H1 (cell line): ENCODE measurements around the gene PARD6B. TPM values are rescaled to one million over a fixed set of nuclear protein-coding genes. Genes with fewer than 3 reads are reported as not detected.

ENCODE experiments used
- CTCF ChIA-PET: fragments of 300-600 bp; sonication (Branson Sonifier 250); formaldehyde crosslinking; loops from one replicate; lab custom pipeline; 2021; ENCODE audit not compliant: partially characterized antibody; lab: Charles Lee
- POLR2A ChIA-PET: fragments of 300-600 bp; sonication (Branson Sonifier 250); formaldehyde crosslinking; loops from one replicate; lab custom pipeline; 2021; ENCODE audit warnings: inconsistent platforms; ENCODE audit not compliant: partially characterized antibody; lab: Charles Lee
- DNase-seq, 2 experiments: peaks; one replicate each; pipeline versions ENCODE4 v3.0.0 to v3.0.0-alpha.2; 2010 to 2022; ENCODE audit warnings: low spot score in 2 of 2, low read depth in 1 of 2, mixed read lengths in 1 of 2
- FAIRE-seq: peaks from 2 replicates; lab custom pipeline; 2011; peaks lifted over from hg19 to GRCh38; lab: Jason Lieb, UNC
- H2AFZ ChIP-seq: 2 replicates; pipeline ENCODE4 v1.8.1; 2012; ENCODE audit warnings: low read length, inconsistent platforms
- H2AK5ac ChIP-seq: 2 replicates; pipeline ENCODE4 v1.6.1; 2013; ENCODE audit warnings: low read depth, low read length
- H2BK120ac ChIP-seq: replicated peaks from 2 replicates; pipeline ENCODE3; 2013; ENCODE audit warnings: low read depth, low read length, inconsistent platforms
- H2BK12ac ChIP-seq: 2 replicates; pipeline ENCODE4 v1.6.1; 2013; ENCODE audit warnings: low read depth, low read length
- H2BK15ac ChIP-seq: 2 replicates; pipeline ENCODE4 v1.6.1; 2013; ENCODE audit warnings: low read length
- H2BK20ac ChIP-seq: 2 replicates; pipeline ENCODE4 v1.6.1; 2013; ENCODE audit warnings: low read length
- H2BK5ac ChIP-seq: 2 replicates; pipeline ENCODE4 v1.6.1; 2013; ENCODE audit warnings: low read depth, low read length
- H3K14ac ChIP-seq: 2 replicates; pipeline ENCODE4 v1.6.1; 2013; ENCODE audit warnings: inconsistent platforms; ENCODE audit not compliant: insufficient read length
- H3K18ac ChIP-seq: 2 replicates; pipeline ENCODE4 v1.6.1; 2013; ENCODE audit warnings: low read length; ENCODE audit errors: extremely low read depth
- H3K23ac ChIP-seq: 2 replicates; pipeline ENCODE4 v1.6.1; 2013; ENCODE audit warnings: inconsistent platforms; ENCODE audit not compliant: insufficient read length
- H3K23me2 ChIP-seq: 2 replicates; pipeline ENCODE4 v1.6.1; 2013; ENCODE audit warnings: low read depth, low read length
- H3K27ac ChIP-seq: 2 replicates; pipeline ENCODE4 v1.6.1; 2011; ENCODE audit warnings: low read depth, low read length, inconsistent platforms
- H3K27me3 ChIP-seq, 4 experiments: replicated peaks in 1 of 4; 1 replicate in 1 of 4; 2 replicates in 3 of 4; pipeline versions ENCODE4 v1.6.1 to v1.8.1; 2011 to 2013; ENCODE audit warnings: low read length in 3 of 4, mild to moderate bottlenecking in 3 of 4, inconsistent platforms in 2 of 4, mixed read lengths in 2 of 4, moderate library complexity in 1 of 4; ENCODE audit not compliant: control insufficient read depth in 3 of 4, insufficient read depth in 3 of 4; ENCODE audit errors: extremely low read depth in 1 of 4
- H3K36me3 ChIP-seq, 4 experiments: 2 replicates each; pipeline versions ENCODE4 v1.6.1 to v1.8.1; 2011 to 2013; ENCODE audit warnings: mild to moderate bottlenecking in 4 of 4, low read length in 3 of 4, moderate library complexity in 2 of 4, control low read depth in 1 of 4, inconsistent platforms in 1 of 4; ENCODE audit not compliant: insufficient read depth in 4 of 4, control insufficient read depth in 2 of 4
- H3K4ac ChIP-seq: replicated peaks from 2 replicates; pipeline ENCODE3; 2013; ENCODE audit warnings: low read length, low read depth, mixed read lengths, inconsistent platforms; ENCODE audit not compliant: insufficient read length
- H3K4me1 ChIP-seq, 4 experiments: replicated peaks in 1 of 4; 1 replicate in 1 of 4; 2 replicates in 3 of 4; pipeline versions ENCODE4 v1.6.1 to v1.8.1; 2011 to 2013; ENCODE audit warnings: low read length in 3 of 4, inconsistent platforms in 2 of 4, mixed read lengths in 1 of 4; ENCODE audit not compliant: insufficient read depth in 4 of 4, control insufficient read depth in 3 of 4
- H3K4me2 ChIP-seq, 2 experiments: 2 replicates each; pipeline versions ENCODE4 v1.6.1 to v1.8.1; 2011 to 2013; ENCODE audit warnings: low read depth in 2 of 2, low read length in 2 of 2, control low read depth in 1 of 2, inconsistent platforms in 1 of 2, mild to moderate bottlenecking in 1 of 2; ENCODE audit not compliant: insufficient read depth in 1 of 2
- H3K4me3 ChIP-seq, 4 experiments: fragments of 200-600, 300-600 bp in 1 of 4; sonication (generic), shearing (Covaris generic), sonication (Bioruptor Twin) in 1 of 4; 2 replicates each; pipeline versions ENCODE4 v1.5.1 to v1.8.1; 2011 to 2016; ENCODE audit warnings: low read length in 4 of 4, low read depth in 3 of 4, control low read depth in 2 of 4, inconsistent platforms in 2 of 4, mild to moderate bottlenecking in 2 of 4, mixed read lengths in 1 of 4, moderate library complexity in 1 of 4; ENCODE audit not compliant: insufficient read depth in 2 of 4; ENCODE audit errors: extremely low read depth in 1 of 4
- H3K56ac ChIP-seq: replicated peaks from 2 replicates; pipeline ENCODE3; 2013; ENCODE audit warnings: low read depth, mild to moderate bottlenecking, mixed read lengths, low read length, inconsistent platforms; ENCODE audit not compliant: insufficient read length
- H3K79me1 ChIP-seq: 2 replicates; pipeline ENCODE4 v1.6.1; 2013; ENCODE audit warnings: low read depth, low read length, control low read depth
- H3K79me2 ChIP-seq, 2 experiments: 2 replicates each; pipeline versions ENCODE4 v1.6.1 to v1.8.1; 2012 to 2013; ENCODE audit warnings: low read length in 2 of 2, mild to moderate bottlenecking in 2 of 2, inconsistent platforms in 1 of 2; ENCODE audit not compliant: insufficient read depth in 2 of 2, control insufficient read depth in 1 of 2
- H3K9ac ChIP-seq, 4 experiments: replicated peaks in 1 of 4; 1 replicate in 1 of 4; 2 replicates in 3 of 4; pipeline versions ENCODE4 v1.6.1 to v1.8.1; 2011 to 2013; ENCODE audit warnings: low read depth in 3 of 4, low read length in 3 of 4, control low read depth in 2 of 4, mild to moderate bottlenecking in 2 of 4, moderate library complexity in 2 of 4, inconsistent platforms in 1 of 4; ENCODE audit errors: extremely low read depth in 1 of 4
- H3K9me3 ChIP-seq, 2 experiments: 2 replicates each; pipeline versions ENCODE4 v1.6.1 to v1.8.1; 2012 to 2013; ENCODE audit warnings: mild to moderate bottlenecking in 2 of 2, moderate library complexity in 2 of 2, control low read depth in 1 of 2, inconsistent platforms in 1 of 2, low read depth in 1 of 2, low read length in 1 of 2, mixed read lengths in 1 of 2; ENCODE audit not compliant: insufficient read depth in 2 of 2
- H4K20me1 ChIP-seq, 2 experiments: replicated peaks in 1 of 2; 2 replicates each; pipeline versions ENCODE3 to v1.8.1; 2011 to 2013; ENCODE audit warnings: inconsistent platforms in 2 of 2, low read length in 2 of 2, mild to moderate bottlenecking in 1 of 2; ENCODE audit not compliant: insufficient read depth in 2 of 2, control insufficient read depth in 1 of 2
- H4K5ac ChIP-seq: 2 replicates; pipeline ENCODE4 v1.6.1; 2013; ENCODE audit warnings: low read length, low read depth, mixed read lengths, inconsistent platforms; ENCODE audit not compliant: insufficient read length
- H4K8ac ChIP-seq: 2 replicates; pipeline ENCODE4 v1.8.0; 2013; ENCODE audit warnings: mild to moderate bottlenecking, moderate library complexity, low read length, inconsistent platforms; ENCODE audit not compliant: insufficient read depth; ENCODE audit errors: extremely low read depth
- H4K91ac ChIP-seq: replicated peaks from 2 replicates; pipeline ENCODE3; 2013; ENCODE audit warnings: low read length, mixed read lengths, inconsistent platforms; ENCODE audit not compliant: insufficient read length
- CHD1 ChIP-seq: IDR thresholded peaks from 2 replicates; pipeline ENCODE4 v1.6.1; 2012; ENCODE audit warnings: low read depth, low read length, improper control_type of control experiment
- HDAC6 ChIP-seq: IDR thresholded peaks from one replicate; pipeline ENCODE4 v1.7.1; 2012; ENCODE audit warnings: low read depth, mild to moderate bottlenecking, inconsistent platforms, low read length, moderate library complexity
- RFX5 ChIP-seq: IDR thresholded peaks from 2 replicates; pipeline ENCODE4 v1.6.1; 2011; ENCODE audit warnings: low read depth, low read length, improper control_type of control experiment, borderline replicate concordance
- SP1 ChIP-seq: IDR thresholded peaks from 2 replicates; pipeline ENCODE4 v1.6.1; 2011; ENCODE audit warnings: low read depth, low read length
- TAF1 ChIP-seq: IDR thresholded peaks from 2 replicates; pipeline ENCODE4 v1.6.1; 2011; ENCODE audit warnings: mild to moderate bottlenecking, low read depth, low read length
- YY1 ChIP-seq: IDR thresholded peaks from 2 replicates; pipeline ENCODE4 v1.6.1; 2011; ENCODE audit warnings: low read depth, mild to moderate bottlenecking, low read length
- WGBS, 2 experiments: shearing (Covaris generic) in 1 of 2; methylation state at CpG; one replicate each; pipeline versions ENCODE4 v1.1.6 to v1.1.7; 2013 to 2015; ENCODE audit warnings: low lambda C conversion rate in 2 of 2, mixed read lengths in 2 of 2, inconsistent platforms in 1 of 2, low coverage in 1 of 2, missing lambda C conversion rate in 1 of 2; ENCODE audit not compliant: insufficient replicate concordance in 2 of 2, insufficient coverage in 1 of 2, insufficient read length in 1 of 2; ENCODE audit errors: extremely low coverage in 1 of 2, missing lambda C conversion rate in 1 of 2; 5-methylcytosine and 5-hydroxymethylcytosine counted together
- polyA plus RNA-seq, 7 experiments: library from polyadenylated mRNA; depleted of rRNA in 3 of 7; stranded (reverse) in 5 of 7; unstranded in 2 of 7; fragments of >200 nt in 5 of 7; fragments of 200-250 nt in 2 of 7; gene quantifications; 1 replicate in 5 of 7; 2 replicates in 1 of 7; 4 replicates in 1 of 7; pipeline versions ENCODE4 v1.2.1 to v1.2.3, GENCODE V29; 2011 to 2013; ENCODE audit warnings: missing spikeins in 2 of 7, mixed read lengths in 2 of 7
- total RNA-seq: library from RNA; stranded (reverse); fragmentation: NEBNext Ultra II Directional; extraction: Animal tissue kit (Norgen Biotek cat#: 25700); gene quantifications from 2 replicates; pipeline ENCODE4 v1.2.1, GENCODE V29; 2021

The PARD6B gene
- total and polyA plus RNA-seq, 2 of the 8 experiments (the other 6 are each of a cell fraction or from before 2014, with no cell fraction given): 5.2 to 34.1 TPM

- Histone ChIP-seq H3K27ac (no peak overlapping the region), H3K4me1 (peaks cover 2 to 5% (median 4%) of the 10 kb centered on the region in 4 experiments; a peak in 4 of 7 replicates)
- TF ChIP-seq SP1: no peak
- no peak for TF ChIP-seq HDAC6
- TF ChIP-seq TAF1: no peak
- TF ChIP-seq RFX5: no peak
- no peak for TF ChIP-seq YY1
- no peak for TF ChIP-seq CHD1
These were observed 30.7 kb downstream of the PARD6B start for GRCh38 chr20:50762045-50762422.

More at GRCh38 chr20:50762045-50762422, 30.7 kb downstream of the PARD6B start:
- no peak overlapping the region for H3K14ac ChIP-seq
- H2AFZ ChIP-seq: no peak overlapping the region
- no peaks in the 10 kb centered on the region for H4K20me1 ChIP-seq
- H3K4me2 ChIP-seq: no peak overlapping the region
- no peak overlapping the region for H2AK5ac ChIP-seq
- no peak overlapping the region for H3K4ac ChIP-seq
- FAIRE-seq: no peak
- H2BK15ac ChIP-seq: no peak overlapping the region
- H3K9ac ChIP-seq: no peak overlapping the region
- no peaks in the 10 kb centered on the region for H3K79me1 ChIP-seq
- H3K23ac ChIP-seq: no peak overlapping the region
- H2BK120ac ChIP-seq: no peak overlapping the region
- no peak overlapping the region for H3K4me3 ChIP-seq
- ChIA-PET POLR2A (no interaction called here), CTCF (interaction anchor here (1.2 kb wide), 1 partner anchor 13 kb away, joined by 7 read pairs; no protein-coding TSS in a partner anchor)
- no peak overlapping the region for H3K18ac ChIP-seq
- H2BK12ac ChIP-seq: no peak overlapping the region
- no peaks in the 10 kb centered on the region for H3K9me3 ChIP-seq
- H3K56ac ChIP-seq: no peak overlapping the region
- H3K27me3 ChIP-seq: no peaks in the 10 kb centered on the region
- no peak overlapping the region for H4K91ac ChIP-seq
- no peak for DNase-seq
- no peaks in the 10 kb centered on the region for H3K79me2 ChIP-seq
- H3K36me3 ChIP-seq: no peaks in the 10 kb centered on the region
- no peak overlapping the region for H4K5ac ChIP-seq
- 96% methylated on average over 6 of the region's 6 CpGs; no CpG with 5 or more reads in 1 of the 2 experiments for WGBS, 2 experiments
- no peak overlapping the region for H4K8ac ChIP-seq
- no peak overlapping the region for H2BK5ac ChIP-seq
- H2BK20ac ChIP-seq: no peak overlapping the region
- H3K23me2 ChIP-seq: no peaks in the 10 kb centered on the region
